HepG2 (cell line): Measurements from ENCODE around the gene TRPM5. TPM values are rescaled to one million over a fixed set of nuclear protein-coding genes. Genes with fewer than 3 reads are reported as not detected.

Source experiments
- ARNT ChIP-seq: fragments of 450-650 bp; IDR thresholded peaks from 2 replicates; pipeline ENCODE4 v1.6.1; 2017
- ETS1 ChIP-seq: sonication (generic); formaldehyde crosslinking; IDR thresholded peaks from 2 replicates; pipeline ENCODE4 v1.4.0; 2020; ENCODE audit warnings: missing genetic modification reagents
- HMG20B ChIP-seq: conservative IDR thresholded peaks from 2 replicates; pipeline ENCODE4 v1.6.1; 2016; ENCODE audit warnings: missing genetic modification reagents, missing compliant biosample characterization
- HMGA1 ChIP-seq: sonication (generic); formaldehyde crosslinking; conservative IDR thresholded peaks from 2 replicates; pipeline ENCODE4 v1.4.0; 2020; ENCODE audit warnings: missing genetic modification reagents
- JUNB ChIP-seq: sonication (generic); formaldehyde crosslinking; IDR thresholded peaks from 2 replicates; pipeline ENCODE4 v1.8.0; 2022; ENCODE audit warnings: missing genetic modification reagents, mild to moderate bottlenecking, borderline replicate concordance
- LRRFIP1 ChIP-seq: sonication (generic); formaldehyde crosslinking; conservative IDR thresholded peaks from 2 replicates; pipeline ENCODE4 v1.4.0; 2020; ENCODE audit warnings: missing genetic modification reagents
- MIXL1 ChIP-seq: IDR thresholded peaks from 2 replicates; pipeline ENCODE4 v1.6.1; 2016
- NCOA1 ChIP-seq: sonication (generic); formaldehyde crosslinking; IDR thresholded peaks from 2 replicates; pipeline ENCODE4 v1.9.0; 2021; ENCODE audit warnings: missing genetic modification reagents
- PRDM15 ChIP-seq: sonication (generic); formaldehyde crosslinking; IDR thresholded peaks from 2 replicates; pipeline ENCODE4 v1.4.0; 2020; ENCODE audit warnings: missing genetic modification reagents
- RFX3 ChIP-seq: IDR thresholded peaks from 2 replicates; pipeline ENCODE4 v1.6.1; 2016; ENCODE audit warnings: missing biosample characterization, missing genetic modification reagents
- SOX13 ChIP-seq, 3 experiments: fragments of 450-650 bp in 1 of 3; sonication (generic) in 1 of 3; formaldehyde crosslinking in 1 of 3; IDR thresholded peaks in 2 of 3; conservative IDR thresholded peaks in 1 of 3; 2 replicates each; pipeline versions ENCODE4 v1.5.0 to v1.6.1; 2016 to 2020; ENCODE audit warnings: antibody characterized with exemption in 1 of 3, mild to moderate bottlenecking in 1 of 3, missing compliant biosample characterization in 1 of 3, missing genetic modification reagents in 1 of 3, moderate library complexity in 1 of 3
- TAF1 ChIP-seq: sonication (generic); formaldehyde crosslinking; IDR thresholded peaks from 2 replicates; pipeline ENCODE4 v1.4.0; 2020; ENCODE audit warnings: missing genetic modification reagents
- TP53 ChIP-seq: sonication (generic); formaldehyde crosslinking; conservative IDR thresholded peaks from 2 replicates; pipeline ENCODE4 v1.4.0; 2020; ENCODE audit warnings: missing genetic modification reagents
- ZBTB1 ChIP-seq: sonication (generic); formaldehyde crosslinking; IDR thresholded peaks from 2 replicates; pipeline ENCODE4 v1.4.0; 2020; ENCODE audit warnings: missing genetic modification reagents, borderline replicate concordance
- ZNF180 ChIP-seq: sonication (generic); formaldehyde crosslinking; IDR thresholded peaks from 2 replicates; pipeline ENCODE4 v1.4.0; 2020; ENCODE audit warnings: low read depth, missing genetic modification reagents, borderline replicate concordance
- ZNF549 ChIP-seq: sonication (generic); formaldehyde crosslinking; IDR thresholded peaks from 2 replicates; pipeline ENCODE4 v1.5.0; 2020; ENCODE audit warnings: missing genetic modification reagents
- polyA plus RNA-seq, 8 experiments: library from polyadenylated mRNA; depleted of rRNA in 3 of 8; stranded (reverse) in 7 of 8; unstranded in 1 of 8; fragments of >200 nt; fragmentation: Illumina TruSeq in 4 of 8; extraction: Trizol in 4 of 8; gene quantifications; 2 replicates each; pipeline versions ENCODE4 v1.2.1 to v1.2.3, GENCODE V29; 2011 to 2016; ENCODE audit warnings: low read depth in 4 of 8, missing spikeins in 1 of 8, mixed read lengths in 1 of 8; ENCODE audit not compliant: insufficient read depth in 1 of 8
- total RNA-seq, 5 experiments: library from RNA; depleted of rRNA; stranded (reverse); fragments of >200 nt; fragmentation: Illumina TruSeq; extraction: Trizol; gene quantifications; 2 replicates each; pipeline ENCODE4 v1.2.3, GENCODE V29; 2016; ENCODE audit warnings: low read depth in 1 of 5
- TF ChIP-seq, protein P1 (sequence below): sonication (generic); formaldehyde crosslinking; IDR thresholded peaks from 2 replicates; pipeline ENCODE4 v1.5.1; 2020; ENCODE audit warnings: mild to moderate bottlenecking, moderate library complexity, missing genetic modification reagents
- TF ChIP-seq, protein P2 (sequence below): IDR thresholded peaks from 2 replicates; pipeline ENCODE4 v1.6.1; 2016; ENCODE audit warnings: control low read depth

TRPM5 gene
- total and polyA plus RNA-seq, 2 of the 13 experiments (the other 11 are each of a cell fraction or from before 2014, with no cell fraction given) = 0.12 TPM; not detected in 1

GRCh38 chr11:2400069-2400761 is 44.1 kb downstream of the TRPM5 start, which contains the start of gene TSSC4 (continued):
- TF ChIP-seq, protein P1, sequence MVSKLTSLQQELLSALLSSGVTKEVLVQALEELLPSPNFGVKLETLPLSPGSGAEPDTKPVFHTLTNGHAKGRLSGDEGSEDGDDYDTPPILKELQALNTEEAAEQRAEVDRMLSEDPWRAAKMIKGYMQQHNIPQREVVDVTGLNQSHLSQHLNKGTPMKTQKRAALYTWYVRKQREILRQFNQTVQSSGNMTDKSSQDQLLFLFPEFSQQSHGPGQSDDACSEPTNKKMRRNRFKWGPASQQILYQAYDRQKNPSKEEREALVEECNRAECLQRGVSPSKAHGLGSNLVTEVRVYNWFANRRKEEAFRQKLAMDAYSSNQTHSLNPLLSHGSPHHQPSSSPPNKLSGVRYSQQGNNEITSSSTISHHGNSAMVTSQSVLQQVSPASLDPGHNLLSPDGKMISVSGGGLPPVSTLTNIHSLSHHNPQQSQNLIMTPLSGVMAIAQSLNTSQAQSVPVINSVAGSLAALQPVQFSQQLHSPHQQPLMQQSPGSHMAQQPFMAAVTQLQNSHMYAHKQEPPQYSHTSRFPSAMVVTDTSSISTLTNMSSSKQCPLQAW = peak; percentile 84
- TF ChIP-seq NCOA1 (CRISPR knock-in tag) (0 out of 2 replicates have a peak, but pooled peaks have one; percentile 67), RFX3 (CRISPR knock-in tag) (no peak), ZNF180 (no peak), PRDM15 (CRISPR knock-in tag) (0 out of 2 replicates have a peak, but pooled peaks have one; percentile 32), ZNF549 (CRISPR knock-in tag) (no peak), HMG20B (CRISPR knock-in tag) (no peak), ARNT (no peak), TAF1 (CRISPR knock-in tag) (peak; percentile 96), LRRFIP1 (CRISPR knock-in tag) (0 out of 2 replicates have a peak, but pooled peaks have one; percentile 24), ZBTB1 (CRISPR knock-in tag) (no peak), MIXL1 (peak; percentile 74; the same call in 1 of the 2 replicates), ETS1 (no peak; the same call in 1 of the 2 replicates), HMGA1 (CRISPR knock-in tag) (no peak), TP53 (CRISPR knock-in tag) (no peak; the same call in 1 of the 2 replicates), SOX13 (IDR thresholded peaks at IDR 0.05) (no peak), SOX13 (CRISPR knock-in tag; conservative IDR thresholded peaks at IDR 0.05 in 1 of 2, IDR thresholded peaks at IDR 0.05 in 1 of 2) (peak in 1 of 2 experiments; percentile 44; a peak in 1 of 4 replicates), JUNB (CRISPR knock-in tag) (no peak)
- TF ChIP-seq, protein P2, sequence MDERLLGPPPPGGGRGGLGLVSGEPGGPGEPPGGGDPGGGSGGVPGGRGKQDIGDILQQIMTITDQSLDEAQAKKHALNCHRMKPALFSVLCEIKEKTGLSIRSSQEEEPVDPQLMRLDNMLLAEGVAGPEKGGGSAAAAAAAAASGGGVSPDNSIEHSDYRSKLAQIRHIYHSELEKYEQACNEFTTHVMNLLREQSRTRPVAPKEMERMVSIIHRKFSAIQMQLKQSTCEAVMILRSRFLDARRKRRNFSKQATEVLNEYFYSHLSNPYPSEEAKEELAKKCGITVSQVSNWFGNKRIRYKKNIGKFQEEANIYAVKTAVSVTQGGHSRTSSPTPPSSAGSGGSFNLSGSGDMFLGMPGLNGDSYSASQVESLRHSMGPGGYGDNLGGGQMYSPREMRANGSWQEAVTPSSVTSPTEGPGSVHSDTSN = no peak
